GM19025 (cell line): Measurements from ENCODE around the gene RASA1.

Experiments used
- ATAC-seq: cut with Tn5 transposase; IDR thresholded peaks from one replicate; pipeline ENCODE4 v1.9.1; 2021; ENCODE audit warnings: mild to moderate bottlenecking, low read depth, moderate library complexity; ENCODE audit not compliant: unreplicated experiment

RASA1 gene

DNA sequence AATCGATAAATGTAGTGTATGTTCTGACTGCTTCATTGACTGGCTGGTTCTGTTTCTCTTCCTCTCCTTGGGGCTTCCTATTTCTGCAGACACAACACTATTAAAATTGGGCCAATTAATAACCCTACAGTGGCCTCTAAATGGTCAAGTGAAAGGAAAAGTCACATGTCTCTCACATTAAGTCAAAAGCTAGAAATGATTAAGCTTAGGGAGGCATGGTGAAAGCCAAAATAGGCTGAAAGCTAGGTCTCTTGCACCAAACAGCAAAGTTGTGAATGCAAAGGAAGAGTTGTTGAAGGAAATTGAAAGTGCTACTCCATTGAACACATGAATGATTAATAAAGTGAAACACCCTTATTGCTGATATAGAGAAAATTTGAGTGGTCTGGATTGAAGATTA lies 86.8 kb downstream of the RASA1 start:
- peak; percentile 93 for ATAC-seq

DNA sequence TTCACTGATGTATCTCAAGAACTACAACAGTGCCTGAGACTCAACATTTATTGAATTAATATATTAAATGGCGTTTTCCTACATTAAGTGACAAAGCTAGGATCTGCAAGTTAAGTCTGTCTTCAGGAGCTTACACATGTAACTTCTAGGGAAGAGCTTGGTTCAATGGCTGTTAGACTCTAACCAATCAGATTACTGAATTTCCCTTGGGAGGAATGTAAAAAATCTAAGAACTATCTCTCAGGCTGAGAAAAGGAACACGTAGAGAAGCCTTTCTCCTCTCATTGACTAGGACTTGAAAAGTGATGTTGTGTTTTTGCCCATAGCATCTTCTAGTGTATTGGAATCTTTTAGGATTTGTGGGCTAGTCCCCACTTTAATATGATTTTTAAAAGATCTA lies 91.4 kb downstream of the RASA1 start:
- no peak for ATAC-seq

- ATAC-seq, result no peak
Measured at GRCh38 chr5:87360132-87360531, 92.4 kb downstream of the RASA1 start.

- ATAC-seq, result no peak
Measured at GRCh38 chr5:87361031-87361445, 93.4 kb downstream of the RASA1 start.

- ATAC-seq, result no peak
Measured at GRCh38 chr5:87361536-87362213, 94.0 kb downstream of the RASA1 start.

DNA sequence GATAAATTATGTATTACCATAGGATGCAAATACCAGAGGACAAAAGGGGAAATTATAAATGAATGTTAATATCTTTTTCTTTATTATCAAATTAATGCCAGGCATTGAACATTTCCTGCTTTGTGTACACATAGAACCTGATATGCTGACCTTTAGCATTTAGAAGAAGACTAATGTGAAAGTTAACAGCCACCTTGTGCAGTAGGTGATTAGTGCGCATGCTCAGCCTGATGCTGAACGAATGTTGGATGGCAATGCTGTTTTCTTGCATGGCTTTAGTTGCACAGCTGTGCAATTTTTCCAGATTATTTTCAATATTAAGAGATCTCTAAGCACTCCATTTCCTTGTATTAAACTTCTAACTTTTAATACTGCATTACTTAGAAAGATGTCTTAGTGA lies 99.6 kb downstream of the RASA1 start:
- ATAC-seq, result no peak

DNA sequence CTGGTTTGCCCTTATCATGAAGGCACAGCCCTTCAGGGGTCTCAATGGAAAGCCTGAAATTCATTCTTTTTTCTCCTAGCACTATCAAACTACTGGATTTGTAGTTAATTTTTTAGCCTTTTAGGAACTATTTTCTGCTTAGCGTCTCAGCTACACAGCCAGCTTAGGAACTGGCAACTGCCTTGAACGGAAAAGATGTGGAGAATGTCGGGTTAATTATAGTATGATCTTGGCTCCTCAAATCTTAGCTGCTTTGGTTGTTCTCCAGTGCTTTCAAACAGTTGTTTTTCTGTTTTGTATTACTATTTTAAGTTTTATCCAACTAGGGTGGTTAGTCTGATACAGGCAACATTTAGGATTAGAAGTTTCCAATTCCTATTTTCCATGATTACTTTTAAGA lies 100.9 kb downstream of the RASA1 start:
- ATAC-seq, result no peak

DNA sequence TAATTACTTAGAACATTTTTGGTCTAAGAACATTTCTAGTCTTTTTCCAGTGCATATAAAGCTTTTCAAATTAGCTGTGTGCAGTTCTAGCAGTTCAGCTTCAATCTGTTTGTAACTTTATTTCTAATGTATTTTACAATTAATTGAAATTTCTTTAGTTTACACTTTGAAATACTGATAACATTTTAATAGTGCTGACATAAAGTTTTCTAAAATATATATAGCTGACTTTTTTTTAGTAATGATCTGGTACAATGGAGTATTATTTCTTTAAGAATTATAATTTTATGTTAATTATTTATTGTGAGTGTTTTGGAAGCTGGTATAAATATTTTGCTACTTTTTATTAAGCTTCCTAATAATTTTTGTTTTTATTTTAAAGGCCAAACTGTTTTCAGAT lies 101.7 kb downstream of the RASA1 start:
- no peak for ATAC-seq

- ATAC-seq, result no peak
Measured at GRCh38 chr5:87372705-87373104, 105.0 kb downstream of the RASA1 start.

DNA sequence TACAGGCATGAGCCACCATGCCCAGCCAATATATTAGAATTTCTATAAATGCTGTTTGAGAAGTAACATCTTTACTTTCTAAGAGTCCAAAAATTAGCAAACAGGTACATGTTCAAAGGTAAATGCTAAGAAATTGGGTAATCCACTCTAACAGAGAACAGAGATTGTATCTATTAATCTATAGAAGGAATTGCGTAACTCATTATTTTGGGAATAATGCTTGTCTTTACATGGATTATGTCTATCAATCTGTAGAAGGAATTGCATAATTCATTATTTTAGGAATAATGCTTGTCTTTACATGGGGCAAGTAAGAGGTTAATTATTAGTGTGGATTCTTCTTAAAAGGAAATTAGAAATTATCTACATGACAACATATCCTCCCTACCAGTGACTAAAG lies 114.5 kb downstream of the RASA1 start:
- ATAC-seq, result no peak

- ATAC-seq, result no peak
Measured at GRCh38 chr5:87383216-87383615, 115.5 kb downstream of the RASA1 start.

- ATAC-seq, result no peak
Measured at GRCh38 chr5:87385802-87386201, 118.1 kb downstream of the RASA1 start.

DNA sequence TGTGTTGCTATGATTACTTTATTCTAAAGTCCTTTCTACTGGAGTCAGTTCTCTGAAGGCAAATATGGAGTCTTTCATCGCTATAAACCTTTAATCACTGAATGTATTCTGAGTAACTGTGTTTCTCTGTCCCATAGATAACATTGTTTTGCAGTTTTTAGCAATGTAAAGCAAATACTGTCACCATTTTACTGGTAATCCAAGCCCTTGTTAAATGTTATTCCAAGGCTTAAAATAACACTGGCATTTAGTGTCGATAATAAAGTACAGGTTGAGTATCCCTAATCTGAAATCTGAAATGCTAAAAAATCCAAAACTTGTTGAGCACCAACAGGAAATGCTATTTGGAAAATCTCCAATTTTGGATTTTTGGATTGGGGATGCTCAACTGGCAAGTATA lies 120.4 kb downstream of the RASA1 start:
- ATAC-seq, result no peak

DNA sequence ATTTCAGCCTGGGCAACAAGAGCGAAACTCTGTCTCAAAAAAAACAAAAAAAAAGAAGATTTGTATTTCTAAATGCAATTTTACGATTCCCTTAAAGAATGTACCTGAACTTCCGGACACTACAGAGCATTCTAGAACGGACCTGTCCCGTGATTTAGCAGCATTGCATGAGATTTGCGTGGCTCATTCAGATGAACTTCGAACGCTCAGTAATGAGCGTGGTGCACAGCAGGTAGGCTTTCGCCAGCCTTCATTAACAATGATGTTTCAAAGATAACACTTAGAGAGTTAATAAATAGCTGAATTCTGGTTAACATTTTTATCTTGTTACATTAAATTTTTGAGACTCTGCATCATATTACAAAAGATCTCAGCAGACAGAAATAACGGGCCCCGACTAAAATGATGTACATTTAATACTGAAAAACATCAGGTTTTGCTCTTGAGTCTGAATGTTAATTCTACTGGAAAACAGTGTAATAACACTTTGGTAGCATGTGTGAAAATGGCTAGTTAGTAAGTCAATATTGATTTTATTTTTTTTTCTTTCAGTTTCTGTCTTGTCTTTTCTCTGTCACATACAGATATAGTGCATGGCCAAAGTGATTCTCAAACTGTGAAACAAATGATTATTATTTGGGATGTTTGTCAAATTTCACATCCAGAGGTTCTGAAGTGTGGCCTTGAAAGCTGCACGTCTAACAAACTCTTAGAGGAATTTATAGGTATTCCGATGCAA lies 121.8 kb downstream of the RASA1 start:
- no peak for ATAC-seq

- ATAC-seq, result no peak
Measured at GRCh38 chr5:87390075-87390474, 122.4 kb downstream of the RASA1 start.

- no peak for ATAC-seq
Measured at GRCh38 chr5:87390576-87391199, 123.0 kb downstream of the RASA1 start.

DNA sequence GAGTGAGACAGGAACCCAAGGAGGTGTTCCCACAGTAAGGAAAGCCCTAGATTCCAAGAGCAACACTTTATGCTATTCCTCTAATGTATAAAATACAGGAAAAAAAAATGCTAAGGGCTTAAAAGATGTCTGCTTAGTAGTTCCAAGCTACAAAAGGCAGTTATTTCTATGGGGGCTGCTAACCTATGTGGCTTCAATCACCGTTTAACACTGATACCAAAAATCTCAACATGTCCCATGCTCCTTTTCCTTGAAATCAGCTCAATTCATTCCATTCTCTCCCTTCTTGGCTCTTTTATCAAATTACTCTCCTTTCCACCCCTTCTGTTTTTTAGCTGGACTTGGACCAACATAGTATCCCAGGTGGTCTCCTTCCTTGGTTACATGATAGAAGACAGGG lies 124.5 kb downstream of the RASA1 start:
- ATAC-seq, result no peak

GRCh38 chr5:87392801-87393200 lies 125.1 kb downstream of the RASA1 start:
- ATAC-seq, result no peak

DNA sequence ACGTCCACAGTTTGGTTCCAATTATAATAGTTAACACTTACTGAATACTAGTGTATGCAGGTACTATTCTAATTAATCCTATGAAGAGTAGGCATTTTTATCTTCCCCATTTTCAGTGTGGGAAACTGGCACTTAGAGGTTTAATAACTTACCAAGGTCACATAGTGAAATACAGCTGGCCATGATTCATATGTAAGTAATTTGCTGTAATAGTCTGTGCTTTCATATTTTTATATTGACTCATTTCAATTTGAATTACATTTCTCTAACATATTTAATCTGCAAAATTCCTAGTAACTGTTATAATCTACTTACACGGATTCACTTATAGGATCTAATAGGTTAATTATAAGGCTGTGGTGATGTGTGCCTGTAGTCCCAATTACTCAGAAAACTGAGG lies 125.6 kb downstream of the RASA1 start:
- no peak for ATAC-seq

GRCh38 chr5:87394411-87395165 lies 126.9 kb downstream of the RASA1 start:
- no peak for ATAC-seq

- no peak for ATAC-seq
Measured at GRCh38 chr5:87398981-87399614, 131.4 kb downstream of the RASA1 start.
